IPS-NIHi7 (cell line): ENCODE measurements around the gene MAGEF1.

ENCODE experiments used
- DNase-seq: peaks from one replicate; pipeline ENCODE4 v3.0.0; 2012; ENCODE audit warnings: mixed read lengths; ENCODE audit errors: extremely low spot score

MAGEF1 gene, protein sequence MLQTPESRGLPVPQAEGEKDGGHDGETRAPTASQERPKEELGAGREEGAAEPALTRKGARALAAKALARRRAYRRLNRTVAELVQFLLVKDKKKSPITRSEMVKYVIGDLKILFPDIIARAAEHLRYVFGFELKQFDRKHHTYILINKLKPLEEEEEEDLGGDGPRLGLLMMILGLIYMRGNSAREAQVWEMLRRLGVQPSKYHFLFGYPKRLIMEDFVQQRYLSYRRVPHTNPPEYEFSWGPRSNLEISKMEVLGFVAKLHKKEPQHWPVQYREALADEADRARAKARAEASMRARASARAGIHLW

DNA sequence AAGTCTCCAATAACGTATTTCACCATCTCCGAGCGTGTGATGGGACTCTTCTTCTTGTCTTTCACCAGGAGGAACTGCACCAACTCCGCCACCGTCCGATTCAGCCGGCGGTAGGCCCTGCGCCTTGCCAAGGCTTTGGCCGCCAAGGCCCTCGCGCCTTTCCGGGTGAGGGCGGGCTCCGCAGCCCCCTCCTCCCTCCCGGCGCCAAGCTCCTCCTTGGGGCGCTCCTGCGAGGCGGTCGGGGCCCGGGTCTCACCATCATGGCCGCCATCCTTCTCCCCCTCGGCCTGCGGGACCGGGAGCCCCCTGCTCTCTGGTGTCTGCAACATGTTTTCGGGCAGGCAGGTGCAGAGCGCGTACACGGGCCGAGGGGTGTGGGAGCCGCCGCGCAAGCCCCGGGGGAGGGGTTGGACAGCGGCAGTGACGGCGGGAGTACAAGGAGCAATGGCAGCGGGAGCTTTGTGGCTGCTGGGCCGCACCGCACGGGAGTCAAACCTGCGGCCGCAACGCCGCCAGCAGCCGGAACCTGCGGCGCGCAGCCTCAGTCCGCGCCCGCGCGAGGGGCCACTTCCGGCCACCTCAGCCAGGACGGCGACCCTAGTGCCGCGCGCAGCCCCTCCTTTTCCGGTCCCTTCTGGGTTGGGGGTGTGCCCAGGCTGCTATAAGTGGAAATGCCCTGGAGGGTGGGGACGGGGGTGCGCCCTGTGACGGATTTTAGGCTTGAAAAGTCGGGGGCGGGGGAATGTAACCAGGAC lies at the start of gene MAGEF1:
MAGEF1 (minus strand) TSS at position 572 of the 755 bp plus-strand sequence; CDS start at position 329, 243 bp downstream.
- DNase-seq: peak; percentile 95

- no peak for DNase-seq
Measured at GRCh38 chr3:184761075-184761841, 49.4 kb upstream of the MAGEF1 start.

DNA sequence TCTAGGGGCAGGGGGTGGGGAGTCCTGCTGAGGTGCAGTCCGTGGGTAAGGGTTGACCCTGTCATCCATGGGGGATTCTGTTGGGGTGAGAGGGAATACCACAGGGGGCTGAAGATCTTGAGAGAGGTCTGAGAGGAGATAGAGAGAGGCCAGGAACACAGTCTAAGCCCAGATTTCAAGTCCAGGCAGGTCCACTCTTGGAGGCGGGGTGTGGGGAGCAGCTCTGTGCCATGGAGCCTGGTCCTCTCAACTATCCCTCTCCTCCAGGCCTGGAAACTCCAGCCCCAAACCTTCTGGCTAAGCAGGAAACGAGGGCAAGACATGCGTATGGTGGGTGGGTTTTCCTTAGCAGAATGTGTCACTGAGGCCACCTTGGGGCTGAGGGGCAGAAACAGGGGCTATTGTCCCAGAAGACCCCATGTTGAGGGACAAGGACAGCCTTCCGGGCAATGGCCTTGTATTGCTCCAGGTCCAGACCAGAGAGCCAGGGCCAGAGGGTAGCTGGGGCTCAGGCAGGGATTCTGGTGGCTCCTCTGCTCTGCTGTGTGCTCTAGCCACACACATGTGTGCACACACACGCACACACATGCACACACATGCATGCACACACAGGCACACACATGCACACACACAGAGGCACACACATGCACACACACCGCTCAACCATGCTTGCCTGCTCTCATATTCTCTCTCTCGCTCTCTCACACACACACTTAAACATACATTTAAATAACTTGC lies 48.6 kb upstream of the MAGEF1 start:
- DNase-seq: no peak

DNA sequence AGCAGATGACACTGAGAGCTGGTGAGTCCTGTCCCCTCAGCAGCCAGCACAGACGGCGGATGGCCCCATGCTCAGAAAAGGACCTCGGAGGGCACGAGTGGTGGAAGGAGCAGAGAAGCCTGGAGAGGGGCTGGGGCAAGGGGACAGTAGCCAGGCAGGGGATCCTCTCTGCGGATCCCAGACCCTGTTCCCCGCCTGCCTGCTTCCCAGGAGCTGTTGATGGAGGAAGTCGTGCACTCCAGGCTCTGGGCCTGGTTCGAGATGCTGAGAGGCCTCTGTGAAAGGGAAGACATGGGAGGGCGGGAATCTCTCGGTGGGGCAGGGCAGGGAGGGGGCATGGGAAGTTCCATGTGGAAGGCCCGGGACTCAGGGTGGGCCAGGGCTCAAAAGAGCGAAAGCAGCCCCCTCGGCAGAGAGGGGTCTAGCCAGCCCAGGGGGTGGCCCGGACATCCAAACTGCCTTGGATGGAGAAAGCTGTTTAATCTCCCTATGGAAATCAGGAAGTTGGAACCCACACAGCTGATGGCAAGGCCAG lies 47.9 kb upstream of the MAGEF1 start:
- no peak for DNase-seq

DNA sequence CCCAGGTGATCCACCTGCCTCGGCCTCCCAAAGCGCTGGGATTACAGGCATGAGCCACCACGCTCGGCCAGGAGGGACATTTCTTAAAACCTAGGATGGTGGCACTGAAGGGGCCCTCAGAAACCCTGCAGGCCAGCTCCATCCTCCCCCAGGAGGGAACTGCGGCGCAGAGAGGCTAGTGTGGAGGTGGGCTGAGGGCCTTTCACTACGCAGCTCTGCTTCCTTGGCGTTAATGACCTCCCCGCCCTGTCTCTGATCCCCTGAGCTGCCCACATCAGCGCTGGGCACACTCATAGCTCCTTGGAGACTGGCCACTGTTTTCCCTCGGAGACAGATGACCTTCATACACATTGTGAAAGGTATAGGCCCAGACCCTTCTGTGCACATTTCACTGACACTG lies 46.2 kb upstream of the MAGEF1 start:
- no peak for DNase-seq

GRCh38 chr3:184757022-184757651 lies 45.3 kb upstream of the MAGEF1 start:
- DNase-seq: no peak

GRCh38 chr3:184756151-184757021 lies 44.5 kb upstream of the MAGEF1 start:
- DNase-seq: no peak

- DNase-seq: no peak
Measured at GRCh38 chr3:184755315-184755731, 43.5 kb upstream of the MAGEF1 start.

DNA sequence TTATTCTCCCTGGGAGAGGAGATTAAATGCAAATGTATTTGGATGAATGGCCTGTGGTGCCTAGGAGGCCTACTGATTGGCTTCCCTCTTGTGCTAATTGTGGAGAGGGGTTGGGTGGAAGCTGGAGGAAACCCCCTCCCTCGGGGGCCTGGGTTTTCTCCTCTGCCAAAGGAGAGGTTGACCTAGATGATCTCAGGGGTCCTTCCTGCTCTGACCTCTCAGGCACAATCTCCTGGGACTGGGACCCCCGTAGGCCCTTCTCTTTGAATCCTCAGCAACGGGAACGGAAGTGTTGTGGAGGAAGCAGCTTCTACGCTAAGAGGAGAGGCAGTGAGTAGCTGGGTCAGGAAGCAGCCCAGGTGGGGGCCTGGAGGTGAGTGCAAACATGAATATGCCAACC lies 40.5 kb upstream of the MAGEF1 start:
- DNase-seq: no peak

DNA sequence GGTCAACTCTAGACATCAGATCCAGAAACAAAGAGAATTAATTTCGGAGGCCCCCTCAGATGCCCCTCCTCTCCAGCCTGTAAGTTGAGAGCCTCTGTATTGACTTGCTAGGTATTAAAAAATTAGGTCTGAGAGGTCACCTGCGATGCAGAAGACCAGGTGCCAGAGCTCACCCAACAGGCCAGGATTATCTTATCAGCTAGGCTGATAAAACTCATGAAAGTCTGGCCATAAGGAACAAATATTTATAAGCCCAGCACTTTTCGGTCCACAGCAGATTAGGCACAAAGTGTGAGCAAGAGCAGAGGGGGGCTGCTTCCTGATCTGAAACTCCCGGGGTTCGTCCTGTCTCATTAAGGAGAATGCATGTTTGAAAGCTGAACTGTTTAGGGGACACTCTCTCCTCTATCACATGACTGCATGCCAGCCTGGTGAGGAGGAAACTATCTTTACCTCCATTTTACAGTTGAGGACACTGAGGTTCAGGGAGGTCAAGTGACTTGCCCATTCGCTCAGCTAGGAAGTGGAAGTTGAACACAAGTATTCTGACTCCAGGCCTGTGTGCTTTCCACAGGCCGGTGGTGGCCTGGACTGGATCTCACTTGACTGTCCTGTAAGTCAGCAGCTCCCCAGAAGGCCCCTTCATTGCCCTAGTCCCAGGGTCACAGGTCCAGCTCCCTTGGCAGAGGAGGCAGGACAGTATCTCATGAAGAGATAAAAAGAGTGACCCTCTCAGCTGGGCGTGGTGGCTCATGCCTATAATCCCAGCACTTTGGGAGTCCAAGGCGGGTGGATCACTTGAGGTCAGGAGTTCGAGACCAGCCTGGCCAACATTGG lies 39.6 kb upstream of the MAGEF1 start:
- DNase-seq: no peak

- no peak for DNase-seq
Measured at GRCh38 chr3:184750349-184751083, 38.7 kb upstream of the MAGEF1 start.

GRCh38 chr3:184749168-184749744 lies 37.4 kb upstream of the MAGEF1 start:
- DNase-seq: no peak

- peak; percentile 72 for DNase-seq
Measured at GRCh38 chr3:184748219-184749135, 36.6 kb upstream of the MAGEF1 start.

GRCh38 chr3:184746131-184747120 lies 34.6 kb upstream of the MAGEF1 start:
- no peak for DNase-seq

GRCh38 chr3:184745526-184745925 lies 33.7 kb upstream of the MAGEF1 start:
- no peak for DNase-seq

- no peak for DNase-seq
Measured at GRCh38 chr3:184743248-184743647, 31.4 kb upstream of the MAGEF1 start.
